ENCODE data around the gene KANK2. TPM values are rescaled to one million over a fixed set of nuclear protein-coding genes. Genes with fewer than 3 reads are reported as not detected.
A peak's percentile ranks its signal among the peaks of the same experiment; 100 is the strongest.

Gene KANK2
- total RNA-seq, 2 donors from 2014 or later = 0.63 to 0.72 TPM

DNA sequence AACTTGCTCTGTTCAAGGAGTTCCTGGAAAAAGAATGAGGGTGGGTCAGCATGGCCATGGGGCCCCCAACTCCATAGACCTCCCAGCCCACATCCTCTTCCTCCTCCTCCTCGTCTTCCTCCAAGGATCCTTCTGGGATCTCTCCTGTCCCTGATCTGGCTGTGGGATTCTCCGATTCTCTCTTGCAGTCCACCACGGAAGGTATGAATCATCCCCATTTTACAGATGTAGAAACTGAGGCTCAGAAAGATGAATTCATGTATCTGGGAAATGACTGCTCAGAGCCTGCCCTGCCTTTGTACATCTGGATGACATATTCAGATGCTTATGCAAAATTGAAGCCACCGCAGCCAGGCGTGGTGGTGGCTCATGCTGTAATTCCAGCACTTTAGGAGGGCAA, 2.2 kb upstream of the KANK2 start:
- no peak overlapping the region for H3K4me3 Mint-ChIP-seq
- peaks cover 17% of the 10 kb centered on the region for H3K4me1 Mint-ChIP-seq
- H3K27me3 Mint-ChIP-seq = peaks cover 22% of the 10 kb centered on the region
- H3K36me3 Mint-ChIP-seq (ENCODE audit: low read depth) = no peaks in the 10 kb centered on the region
- ATAC-seq (no peak), DNase-seq (no peak)
- H3K9me3 ChIP-seq (ENCODE audit: control insufficient read depth, low read length, poor library complexity, severe bottlenecking) = no peaks in the 10 kb centered on the region
- H3K27ac Mint-ChIP-seq = no peak overlapping the region

DNA sequence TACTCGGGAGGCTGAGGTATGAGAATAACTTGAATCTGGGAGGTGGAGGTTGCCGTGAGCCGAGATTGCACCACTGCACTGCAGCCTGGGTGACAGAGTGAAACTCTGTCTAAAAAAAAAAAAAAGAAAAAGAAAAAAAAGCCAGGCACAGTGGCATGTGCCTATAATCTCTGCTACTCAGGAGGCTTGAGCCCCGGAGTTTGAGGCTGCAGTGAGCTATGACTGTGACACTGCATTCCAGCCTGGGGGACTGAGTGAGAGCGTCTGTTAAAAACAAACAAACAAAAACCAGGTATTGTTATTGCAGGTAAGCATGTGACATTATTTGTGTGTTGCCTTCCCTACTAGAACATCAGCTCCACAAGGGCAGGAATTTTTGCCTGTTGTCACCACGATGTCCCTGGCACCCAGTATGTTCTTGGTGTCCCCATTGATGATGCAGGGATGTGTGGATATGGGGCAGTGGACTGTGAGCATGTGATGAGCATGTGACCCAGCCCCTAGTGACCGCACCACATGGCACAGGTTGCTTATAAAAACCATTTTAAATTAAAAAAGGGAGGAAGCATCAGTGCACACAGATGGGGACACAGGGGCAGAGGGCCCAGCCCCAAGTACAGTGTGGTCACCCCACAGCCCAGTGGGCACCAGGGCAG, 1.6 kb upstream of the KANK2 start:
- no peak for DNase-seq
- ATAC-seq = no peak
- H3K9me3 ChIP-seq (ENCODE audit: control insufficient read depth, low read length, poor library complexity, severe bottlenecking) = no peaks in the 10 kb centered on the region
- Mint-ChIP-seq H3K27me3 (peaks cover 22% of the 10 kb centered on the region), H3K4me1 (peaks cover 13% of the 10 kb centered on the region), H3K27ac (no peak overlapping the region), H3K36me3 (ENCODE audit: low read depth) (no peaks in the 10 kb centered on the region), H3K4me3 (no peak overlapping the region)

DNA sequence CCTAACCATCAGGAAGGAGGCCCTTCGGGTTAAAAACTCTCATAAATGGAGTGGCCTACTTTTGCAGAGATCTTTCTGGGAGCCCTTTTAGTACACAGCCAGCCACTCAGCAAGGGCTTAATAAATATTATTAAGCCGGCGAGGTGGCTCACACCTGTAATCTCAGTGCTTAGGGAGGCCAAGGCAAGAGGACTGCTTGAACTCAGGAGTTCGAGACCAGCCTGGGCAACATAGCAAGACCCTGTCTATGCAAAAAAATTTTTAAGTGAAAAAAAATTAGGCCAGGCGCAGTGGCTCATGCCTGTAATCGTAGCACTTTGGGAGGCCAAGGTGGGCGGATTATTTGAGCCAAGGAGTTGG, 810 bp upstream of the KANK2 start:
- no peaks in the 10 kb centered on the region for H3K9me3 ChIP-seq (ENCODE audit: control insufficient read depth, low read length, poor library complexity, severe bottlenecking)
- no peak for DNase-seq
- H3K4me3 Mint-ChIP-seq = peak overlapping the region; percentile 76
- H3K4me1 Mint-ChIP-seq = peaks cover 10% of the 10 kb centered on the region
- peaks cover 22% of the 10 kb centered on the region for H3K27me3 Mint-ChIP-seq
- ATAC-seq = no peak
- H3K27ac Mint-ChIP-seq = no peak overlapping the region
- no peaks in the 10 kb centered on the region for H3K36me3 Mint-ChIP-seq (ENCODE audit: low read depth)

GRCh38 chr19:11196406-11197287, 698 bp downstream of the KANK2 start:
- Mint-ChIP-seq H3K36me3 (ENCODE audit: low read depth) (no peaks in the 10 kb centered on the region), H3K4me1 (peaks cover 9% of the 10 kb centered on the region), H3K4me3 (peak overlapping the region; percentile 81), H3K27ac (no peak overlapping the region), H3K27me3 (peaks cover 13% of the 10 kb centered on the region)
- H3K9me3 ChIP-seq (ENCODE audit: control insufficient read depth, low read length, poor library complexity, severe bottlenecking) = no peaks in the 10 kb centered on the region
- ATAC-seq (peak; percentile 6), DNase-seq (no peak)

DNA sequence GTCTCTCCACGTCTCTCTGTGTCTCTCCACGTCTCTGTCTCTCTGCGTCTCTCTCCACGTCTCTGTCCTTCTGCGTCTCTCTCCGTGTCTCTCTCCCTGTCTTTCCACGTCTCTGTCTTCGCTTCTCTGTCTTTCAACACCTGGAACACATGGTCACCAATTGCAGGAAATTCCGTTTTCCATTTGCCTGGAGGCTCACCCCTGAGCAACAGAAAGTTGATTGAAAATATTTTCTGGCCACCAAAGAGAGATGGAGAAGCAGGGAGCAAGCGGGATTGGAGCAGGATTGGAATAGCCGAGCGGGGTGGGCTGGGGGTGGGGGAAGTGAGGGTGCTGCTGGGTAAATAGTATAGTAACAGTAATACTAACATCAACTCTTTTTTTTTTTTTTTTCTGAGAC, 1.7 kb downstream of the KANK2 start:
- H3K9me3 ChIP-seq (ENCODE audit: control insufficient read depth, low read length, poor library complexity, severe bottlenecking) = no peaks in the 10 kb centered on the region
- H3K27ac Mint-ChIP-seq = no peak overlapping the region
- no peaks in the 10 kb centered on the region for H3K36me3 Mint-ChIP-seq (ENCODE audit: low read depth)
- peaks cover 13% of the 10 kb centered on the region for H3K27me3 Mint-ChIP-seq
- ATAC-seq = no peak
- H3K4me1 Mint-ChIP-seq = peaks cover 9% of the 10 kb centered on the region
- no peak for DNase-seq
- H3K4me3 Mint-ChIP-seq = peak overlapping the region; percentile 81

- Mint-ChIP-seq H3K27me3 (peaks cover 13% of the 10 kb centered on the region), H3K36me3 (ENCODE audit: low read depth) (no peaks in the 10 kb centered on the region), H3K27ac (no peak overlapping the region), H3K4me3 (peak overlapping the region; percentile 81), H3K4me1 (peaks cover 9% of the 10 kb centered on the region)
- no peak for ATAC-seq
- no peaks in the 10 kb centered on the region for H3K9me3 ChIP-seq (ENCODE audit: control insufficient read depth, low read length, poor library complexity, severe bottlenecking)
- DNase-seq = no peak
These were observed 2.4 kb downstream of the KANK2 start for GRCh38 chr19:11194656-11195558.

DNA sequence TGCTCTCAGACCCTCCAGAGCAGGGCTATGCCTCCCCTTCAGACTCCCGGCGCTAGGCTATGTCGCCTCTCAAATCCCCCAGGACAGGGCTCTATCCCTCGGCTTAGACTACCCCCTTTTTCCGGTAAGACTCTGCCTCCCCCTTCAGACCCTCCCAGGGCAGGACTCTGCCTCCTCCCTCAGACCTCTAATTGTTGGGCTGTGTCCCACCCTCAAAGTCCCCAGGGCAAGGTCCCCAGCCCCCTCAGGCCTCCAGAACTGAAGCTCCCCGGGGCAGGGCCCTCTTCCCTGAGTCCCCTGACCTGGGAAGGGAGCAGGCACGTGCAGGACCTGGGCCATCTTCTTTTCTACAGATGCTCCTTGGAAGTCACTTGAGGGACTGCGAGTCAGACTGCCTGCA, 3.2 kb downstream of the KANK2 start:
- H3K27ac Mint-ChIP-seq = no peak overlapping the region
- H3K4me1 Mint-ChIP-seq = peaks cover 9% of the 10 kb centered on the region
- H3K27me3 Mint-ChIP-seq = peaks cover 13% of the 10 kb centered on the region
- DNase-seq (no peak), ATAC-seq (no peak)
- H3K9me3 ChIP-seq (ENCODE audit: control insufficient read depth, low read length, poor library complexity, severe bottlenecking) = no peaks in the 10 kb centered on the region
- no peaks in the 10 kb centered on the region for H3K36me3 Mint-ChIP-seq (ENCODE audit: low read depth)
- H3K4me3 Mint-ChIP-seq = no peak overlapping the region

DNA sequence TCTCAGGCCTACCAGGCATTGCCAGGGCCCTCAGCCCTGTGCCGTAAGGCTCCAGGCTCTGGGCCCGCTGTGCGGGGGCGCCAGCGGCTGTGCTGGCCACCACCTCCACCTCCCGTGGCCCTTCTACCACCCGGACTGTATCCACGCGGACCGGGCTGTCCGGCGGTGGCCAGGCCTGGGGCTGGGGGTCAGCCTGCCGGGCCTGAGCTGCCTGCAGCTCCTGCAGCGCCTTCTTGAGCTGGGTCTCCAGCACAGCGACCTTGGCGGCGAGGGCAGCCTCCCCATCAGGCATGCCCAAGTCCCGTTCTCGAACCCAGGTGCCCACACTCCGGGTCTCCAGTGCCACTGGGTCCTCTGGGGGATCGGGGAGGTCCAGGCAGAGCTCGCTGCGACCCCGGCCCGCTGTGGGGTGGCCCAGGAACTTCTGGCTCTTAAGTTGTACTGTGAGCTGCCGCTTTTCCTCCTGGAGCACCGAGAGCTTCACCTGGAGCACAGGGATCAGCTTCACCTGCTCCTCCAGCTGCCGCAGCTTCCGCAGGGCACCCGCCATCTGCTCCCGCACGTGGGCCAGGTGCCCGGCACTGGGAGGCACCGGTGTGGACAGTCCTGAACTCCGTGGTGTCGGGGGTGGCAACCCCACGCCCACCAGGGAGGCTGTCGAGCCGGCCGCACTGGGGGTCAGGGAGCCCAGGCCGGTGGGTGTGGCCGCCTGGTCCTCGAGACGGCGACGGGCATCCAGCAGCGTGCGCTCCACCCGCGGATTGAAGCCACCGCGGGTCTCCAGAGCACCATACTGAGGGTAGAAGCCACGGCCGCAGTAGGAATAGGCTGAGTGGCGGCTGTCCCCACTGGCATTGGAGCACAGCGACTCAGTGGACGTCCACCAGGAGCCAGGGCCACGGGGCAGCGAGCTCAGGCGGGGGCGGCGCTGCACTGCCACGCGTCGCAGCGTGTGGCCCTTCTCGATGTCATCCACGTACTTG, 4.1 kb downstream of the KANK2 start:
- Mint-ChIP-seq H3K27me3 (peaks cover 13% of the 10 kb centered on the region), H3K27ac (no peak overlapping the region), H3K4me3 (no peak overlapping the region), H3K4me1 (peaks cover 9% of the 10 kb centered on the region), H3K36me3 (ENCODE audit: low read depth) (no peaks in the 10 kb centered on the region)
- ATAC-seq (no peak), DNase-seq (no peak)
- H3K9me3 ChIP-seq (ENCODE audit: control insufficient read depth, low read length, poor library complexity, severe bottlenecking) = no peaks in the 10 kb centered on the region

- no peaks in the 10 kb centered on the region for H3K9me3 ChIP-seq (ENCODE audit: control insufficient read depth, low read length, poor library complexity, severe bottlenecking)
- Mint-ChIP-seq H3K27me3 (peaks cover 13% of the 10 kb centered on the region), H3K36me3 (ENCODE audit: low read depth) (no peaks in the 10 kb centered on the region), H3K4me3 (no peak overlapping the region), H3K4me1 (peaks cover 9% of the 10 kb centered on the region), H3K27ac (no peak overlapping the region)
- ATAC-seq = no peak
- no peak for DNase-seq
These were observed 5.4 kb downstream of the KANK2 start for GRCh38 chr19:11191934-11192333.

GRCh38 chr19:11191273-11191755, 6.0 kb downstream of the KANK2 start:
- H3K9me3 ChIP-seq (ENCODE audit: control insufficient read depth, low read length, poor library complexity, severe bottlenecking) = no peaks in the 10 kb centered on the region
- Mint-ChIP-seq H3K36me3 (ENCODE audit: low read depth) (no peaks in the 10 kb centered on the region), H3K27me3 (peaks cover 11% of the 10 kb centered on the region), H3K4me1 (peaks cover 5% of the 10 kb centered on the region), H3K4me3 (no peak overlapping the region), H3K27ac (no peak overlapping the region)
- DNase-seq (no peak), ATAC-seq (no peak)

DNA sequence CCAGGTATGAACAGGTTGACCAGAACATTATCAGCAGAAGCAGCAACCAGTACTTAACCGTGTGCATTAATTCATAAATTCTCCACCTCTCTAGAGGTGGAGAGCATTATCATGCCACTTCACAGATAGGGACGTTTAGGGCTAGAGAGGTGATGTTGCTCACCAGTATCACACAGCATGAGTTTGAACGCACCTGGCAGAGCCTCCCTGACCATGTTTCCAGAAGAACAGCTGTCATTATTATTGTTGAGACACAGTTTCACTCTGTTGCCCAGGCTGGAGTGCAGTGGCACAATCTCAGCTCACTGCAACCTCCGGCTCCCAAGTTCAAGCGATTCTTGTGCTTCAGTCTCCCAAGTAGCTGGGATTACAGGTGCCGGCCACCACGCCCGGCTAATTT, 6.8 kb downstream of the KANK2 start:
- ATAC-seq (no peak), DNase-seq (no peak)
- no peaks in the 10 kb centered on the region for H3K36me3 Mint-ChIP-seq (ENCODE audit: low read depth)
- H3K9me3 ChIP-seq (ENCODE audit: control insufficient read depth, low read length, poor library complexity, severe bottlenecking) = no peaks in the 10 kb centered on the region
- no peak overlapping the region for H3K4me3 Mint-ChIP-seq
- peaks cover 1% of the 10 kb centered on the region for H3K4me1 Mint-ChIP-seq
- no peak overlapping the region for H3K27ac Mint-ChIP-seq
- peaks cover 3% of the 10 kb centered on the region for H3K27me3 Mint-ChIP-seq

GRCh38 chr19:11187441-11187840, 9.9 kb downstream of the KANK2 start:
- Mint-ChIP-seq H3K4me1 (no peaks in the 10 kb centered on the region), H3K36me3 (ENCODE audit: low read depth) (no peaks in the 10 kb centered on the region), H3K27me3 (no peaks in the 10 kb centered on the region), H3K4me3 (no peak overlapping the region), H3K27ac (no peak overlapping the region)
- ATAC-seq (no peak), DNase-seq (no peak)
- H3K9me3 ChIP-seq (ENCODE audit: control insufficient read depth, low read length, poor library complexity, severe bottlenecking) = no peaks in the 10 kb centered on the region

Data from T-helper 17 cell (primary cell).